PC-9 (cell line): ENCODE results near the gene BACH2.

ENCODE experiments used
- CTCF ChIP-seq: fragments of 200-600 bp; sonication (generic); conservative IDR thresholded peaks from 2 replicates; pipeline ENCODE4 v1.6.1; 2017; ENCODE audit warnings: mixed run types, antibody characterized with exemption, mild to moderate bottlenecking, moderate library complexity
- EZH2 ChIP-seq: fragments of 200-600 bp; sonication (generic); IDR thresholded peaks from 2 replicates; pipeline ENCODE4 v1.8.0; 2017; ENCODE audit warnings: antibody characterized with exemption, low read depth

GRCh38 chr6:89972025-89972381 is 324.6 kb downstream of the BACH2 start:
- no peak for TF ChIP-seq CTCF
- no peak for TF ChIP-seq EZH2
